ENCODE data around the gene DSE.

DSE gene

GRCh38 chr6:116420341-116420740 is 49.6 kb downstream of the DSE start:
- H3K4me3 ChIP-seq (ENCODE audit: low read depth, low read length), result no peak overlapping the region
- no peak for DNase-seq (ENCODE audit: low read depth)
- TF ChIP-seq, protein P1, sequence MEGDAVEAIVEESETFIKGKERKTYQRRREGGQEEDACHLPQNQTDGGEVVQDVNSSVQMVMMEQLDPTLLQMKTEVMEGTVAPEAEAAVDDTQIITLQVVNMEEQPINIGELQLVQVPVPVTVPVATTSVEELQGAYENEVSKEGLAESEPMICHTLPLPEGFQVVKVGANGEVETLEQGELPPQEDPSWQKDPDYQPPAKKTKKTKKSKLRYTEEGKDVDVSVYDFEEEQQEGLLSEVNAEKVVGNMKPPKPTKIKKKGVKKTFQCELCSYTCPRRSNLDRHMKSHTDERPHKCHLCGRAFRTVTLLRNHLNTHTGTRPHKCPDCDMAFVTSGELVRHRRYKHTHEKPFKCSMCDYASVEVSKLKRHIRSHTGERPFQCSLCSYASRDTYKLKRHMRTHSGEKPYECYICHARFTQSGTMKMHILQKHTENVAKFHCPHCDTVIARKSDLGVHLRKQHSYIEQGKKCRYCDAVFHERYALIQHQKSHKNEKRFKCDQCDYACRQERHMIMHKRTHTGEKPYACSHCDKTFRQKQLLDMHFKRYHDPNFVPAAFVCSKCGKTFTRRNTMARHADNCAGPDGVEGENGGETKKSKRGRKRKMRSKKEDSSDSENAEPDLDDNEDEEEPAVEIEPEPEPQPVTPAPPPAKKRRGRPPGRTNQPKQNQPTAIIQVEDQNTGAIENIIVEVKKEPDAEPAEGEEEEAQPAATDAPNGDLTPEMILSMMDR (IDR thresholded peaks at IDR 0.05; ENCODE audit: low read depth, low read length, missing control alignments), result no peak

- TF ChIP-seq, protein P1 (IDR thresholded peaks at IDR 0.05; ENCODE audit: low read depth, low read length, missing control alignments), result no peak
- no peak for DNase-seq (ENCODE audit: low read depth)
These were observed 51.5 kb downstream of the DSE start for GRCh38 chr6:116422238-116422637.

GRCh38 chr6:116424001-116424400 is 53.3 kb downstream of the DSE start:
- H3K4me3 ChIP-seq (ENCODE audit: low read depth, low read length), result no peak overlapping the region
- TF ChIP-seq, protein P1 (IDR thresholded peaks at IDR 0.05; ENCODE audit: low read depth, low read length, missing control alignments), result no peak

More at GRCh38 chr6:116422238-116422637, 51.5 kb downstream of the DSE start:
- no peak overlapping the region for H3K4me3 ChIP-seq (ENCODE audit: low read depth, low read length)

DNA sequence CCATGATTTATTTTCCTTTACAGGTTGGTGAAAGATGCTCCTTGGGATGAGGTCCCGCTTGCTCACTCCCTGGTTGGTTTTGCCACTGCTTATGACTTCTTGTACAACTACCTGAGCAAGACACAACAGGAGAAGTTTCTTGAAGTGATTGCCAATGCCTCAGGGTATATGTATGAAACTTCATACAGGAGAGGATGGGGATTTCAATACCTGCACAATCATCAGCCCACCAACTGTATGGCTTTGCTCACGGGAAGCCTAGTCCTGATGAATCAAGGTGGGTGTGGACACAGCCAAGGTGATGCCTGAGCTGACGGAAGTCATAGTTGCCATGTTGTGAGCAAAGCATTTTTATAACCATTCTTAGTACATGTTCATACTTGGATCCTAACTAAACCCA is 55.8 kb downstream of the DSE start:
- no peak overlapping the region for H3K4me3 ChIP-seq (ENCODE audit: low read depth, low read length)
- TF ChIP-seq, protein P1 (IDR thresholded peaks at IDR 0.05; ENCODE audit: low read depth, low read length, missing control alignments), result no peak
- DNase-seq (ENCODE audit: low read depth), result no peak

More at GRCh38 chr6:116424001-116424400, 53.3 kb downstream of the DSE start:
- DNase-seq (ENCODE audit: low read depth), result no peak

- H3K4me3 ChIP-seq (ENCODE audit: low read depth, low read length), result no peak overlapping the region
- TF ChIP-seq, protein P1 (IDR thresholded peaks at IDR 0.05; ENCODE audit: low read depth, low read length, missing control alignments), result no peak
- DNase-seq (ENCODE audit: low read depth), result no peak
These were observed 58.4 kb downstream of the DSE start for GRCh38 chr6:116429111-116429510.

GRCh38 chr6:116430860-116431259 is 60.1 kb downstream of the DSE start:
- TF ChIP-seq, protein P1 (IDR thresholded peaks at IDR 0.05; ENCODE audit: low read depth, low read length, missing control alignments), result no peak
- no peak overlapping the region for H3K4me3 ChIP-seq (ENCODE audit: low read depth, low read length)
- DNase-seq (ENCODE audit: low read depth), result no peak

GRCh38 chr6:116431964-116432595 is 61.3 kb downstream of the DSE start:
- TF ChIP-seq, protein P1 (IDR thresholded peaks at IDR 0.05; ENCODE audit: low read depth, low read length, missing control alignments), result no peak
- H3K4me3 ChIP-seq (ENCODE audit: low read depth, low read length), result no peak overlapping the region
- DNase-seq (ENCODE audit: low read depth), result no peak
